ENCODE results near the gene TSPAN5.

DNA sequence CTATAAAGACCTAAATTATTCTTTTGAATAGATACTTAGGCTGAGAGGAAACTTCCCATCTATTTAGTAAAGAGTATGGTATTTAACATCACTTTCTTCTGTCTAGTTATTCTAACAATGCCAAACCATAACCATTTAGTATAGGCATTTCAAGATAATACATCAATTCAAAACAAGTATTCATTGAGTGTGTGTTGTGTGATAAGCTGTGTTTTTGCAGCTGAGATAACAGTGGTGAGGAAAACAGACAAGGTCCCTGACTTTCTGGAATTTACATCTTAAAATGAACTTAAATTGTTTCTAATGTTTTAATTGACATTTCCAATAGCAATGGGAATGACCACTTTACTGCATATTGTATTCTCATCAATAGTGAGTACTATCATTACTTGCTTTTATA, 22.4 kb upstream of the TSPAN5 start:
- TF ChIP-seq FOXJ3 (CRISPR knock-in tag; IDR thresholded peaks at IDR 0.05) (no peak), RNF2 (IDR thresholded peaks at IDR 0.05) (no peak), CTCF (IDR thresholded peaks at IDR 0.05 in 2 of 3, conservative IDR thresholded peaks at IDR 0.05 in 1 of 3; ENCODE audit: insufficient read depth in 2 of 3, low read depth in 1 of 3, low read length in 3 of 3) (no peak), SETDB1 (IDR thresholded peaks at IDR 0.05; ENCODE audit: low read length) (no peak), ZKSCAN1 (IDR thresholded peaks at IDR 0.05; ENCODE audit: low read depth, low read length) (no peak), YY1 (IDR thresholded peaks at IDR 0.05; ENCODE audit: borderline replicate concordance in 1 of 3, control insufficient read depth in 1 of 3, extremely low read depth in 1 of 3, insufficient read depth in 3 of 3, insufficient read length in 1 of 3, insufficient replicate concordance in 2 of 3, low read depth in 1 of 3, low read length in 2 of 3) (no peak), FOXK2 (conservative IDR thresholded peaks at IDR 0.05 in 1 of 2, IDR thresholded peaks at IDR 0.05 in 1 of 2; ENCODE audit: low read depth in 2 of 2) (no peak)
- TF ChIP-seq, protein P1, sequence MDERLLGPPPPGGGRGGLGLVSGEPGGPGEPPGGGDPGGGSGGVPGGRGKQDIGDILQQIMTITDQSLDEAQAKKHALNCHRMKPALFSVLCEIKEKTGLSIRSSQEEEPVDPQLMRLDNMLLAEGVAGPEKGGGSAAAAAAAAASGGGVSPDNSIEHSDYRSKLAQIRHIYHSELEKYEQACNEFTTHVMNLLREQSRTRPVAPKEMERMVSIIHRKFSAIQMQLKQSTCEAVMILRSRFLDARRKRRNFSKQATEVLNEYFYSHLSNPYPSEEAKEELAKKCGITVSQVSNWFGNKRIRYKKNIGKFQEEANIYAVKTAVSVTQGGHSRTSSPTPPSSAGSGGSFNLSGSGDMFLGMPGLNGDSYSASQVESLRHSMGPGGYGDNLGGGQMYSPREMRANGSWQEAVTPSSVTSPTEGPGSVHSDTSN (CRISPR knock-in tag; IDR thresholded peaks at IDR 0.05; ENCODE audit: low read depth), result no peak
- TF ChIP-seq, protein P1 (tag; conservative IDR thresholded peaks at IDR 0.05; ENCODE audit: low read depth), result no peak

Data from K562 (cell line).